Spleen (tissue), 11 donors: Measurements from ENCODE around the gene EGLN2. TPM values are rescaled to one million over a fixed set of nuclear protein-coding genes. Genes with fewer than 3 reads are reported as not detected.

Source experiments
- DNase-seq: peaks from one replicate; pipeline ENCODE4 v3.0.0-alpha.2; 2020
- H3K27ac ChIP-seq, 8 donors: fragments of 200-600 bp; sonication (generic) in 7 of 8; 1 replicate in 4 of 8; 2 replicates in 4 of 8; pipeline versions ENCODE4 v1.5.0 to v1.8.0; 2016 to 2021; ENCODE audit warnings: inconsistent platforms in 4 of 8, mild to moderate bottlenecking in 4 of 8, moderate library complexity in 1 of 8
- H3K27me3 ChIP-seq, 7 donors: fragments of 200-600 bp; sonication (generic) in 6 of 7; replicated peaks in 1 of 7; 1 replicate in 4 of 7; 2 replicates in 3 of 7; pipeline versions ENCODE4 v1.5.0 to v1.8.0; 2016 to 2021; ENCODE audit warnings: inconsistent platforms in 3 of 7, mild to moderate bottlenecking in 1 of 7
- H3K36me3 ChIP-seq, 6 donors: fragments of 200-600 bp; sonication (generic) in 5 of 6; 1 replicate in 4 of 6; 2 replicates in 2 of 6; pipeline versions ENCODE4 v1.5.0 to v1.8.0; 2016 to 2021; ENCODE audit warnings: inconsistent platforms in 2 of 6
- H3K4me1 ChIP-seq, 6 donors: fragments of 200-600 bp; sonication (generic) in 5 of 6; 1 replicate in 3 of 6; 2 replicates in 3 of 6; pipeline versions ENCODE4 v1.5.0 to v1.8.0; 2016 to 2021; ENCODE audit warnings: inconsistent platforms in 3 of 6
- H3K4me3 ChIP-seq, 8 donors: fragments of 200-600 bp; sonication (generic) in 7 of 8; 1 replicate in 4 of 8; 2 replicates in 4 of 8; pipeline versions ENCODE4 v1.5.0 to v1.8.0; 2016 to 2021; ENCODE audit warnings: inconsistent platforms in 4 of 8, mild to moderate bottlenecking in 4 of 8, moderate library complexity in 2 of 8
- H3K9me3 ChIP-seq, 8 donors: fragments of 200-600 bp; sonication (generic) in 7 of 8; 1 replicate in 4 of 8; 2 replicates in 4 of 8; pipeline versions ENCODE4 v1.5.0 to v1.8.0; 2016 to 2021; ENCODE audit warnings: inconsistent platforms in 4 of 8
- POLR2A ChIP-seq, 3 donors: fragments of 450-650 bp; IDR thresholded peaks; one replicate each; pipeline ENCODE4 v1.5.1; 2017; ENCODE audit warnings: antibody characterized with exemption in 3 of 3, mild to moderate bottlenecking in 1 of 3
- POLR2AphosphoS5 ChIP-seq, 3 donors: sonication (generic); formaldehyde crosslinking; IDR thresholded peaks; one replicate each; pipeline ENCODE4 v1.5.1; 2017; ENCODE audit warnings: antibody characterized with exemption in 3 of 3
- WGBS, 5 donors: extraction: QIAGEN DNeasy Blood & Tissue Kit in 3 of 5; methylation state at CpG; one replicate each; pipeline versions ENCODE4 v1.1.5 to v1.1.7; 2013 to 2018; 5-methylcytosine and 5-hydroxymethylcytosine counted together
- intact Hi-C: fragments of 100-400 bp; cut with DNase I; formaldehyde crosslinking; loops from one replicate; pipeline ENCODE4 v1.15.0; 2023; ENCODE audit warnings: low total_unique reads
- polyA plus RNA-seq, 3 donors: library from polyadenylated mRNA; stranded (reverse); fragments of 200-250 nt; gene quantifications; one replicate each; pipeline ENCODE4 v1.2.1, GENCODE V29; 2013
- total RNA-seq, 7 donors: library from RNA; depleted of rRNA in 3 of 7; stranded (reverse); fragments of >200 nt in 3 of 7; fragmentation: NEBNext Ultra II Directional in 4 of 7; extraction: Animal tissue kit (Norgen Biotek cat#: 25700) in 4 of 7; gene quantifications; one replicate each; pipeline versions ENCODE4 v1.1.0 to v1.2.1, GENCODE V29; 2016 to 2021
- TF ChIP-seq, protein P1 (sequence below), 11 experiments: fragments of 200-600 bp in 7 of 11; fragments of 450-650 bp in 4 of 11; sonication (generic) in 4 of 11; IDR thresholded peaks in 8 of 11; conservative IDR thresholded peaks in 3 of 11; 1 replicate in 7 of 11; 2 replicates in 4 of 11; pipeline versions ENCODE4 v1.4.0 to v1.8.0; 2016 to 2021; ENCODE audit warnings: antibody characterized with exemption in 11 of 11, inconsistent platforms in 4 of 11, mild to moderate bottlenecking in 1 of 11
- donor health status: healthy with polysubstance abuse.
- donor health status: DM: no; HTN: no; CAD: no; lungs with moderate emphysema.
- donor health status: DM: no; HTN: no; CAD: no.
- donor health status: Bipolar disorder and iron deficiency.
- donor health status: healthy.
- donor health status: DM: no; HTN: no; CAD: no.
- donor health status: DM: yes; HTN: yes; CAD: no.

Gene EGLN2
- total and polyA plus RNA-seq, 10 donors = 109 to 238 (median 163) TPM

DNA sequence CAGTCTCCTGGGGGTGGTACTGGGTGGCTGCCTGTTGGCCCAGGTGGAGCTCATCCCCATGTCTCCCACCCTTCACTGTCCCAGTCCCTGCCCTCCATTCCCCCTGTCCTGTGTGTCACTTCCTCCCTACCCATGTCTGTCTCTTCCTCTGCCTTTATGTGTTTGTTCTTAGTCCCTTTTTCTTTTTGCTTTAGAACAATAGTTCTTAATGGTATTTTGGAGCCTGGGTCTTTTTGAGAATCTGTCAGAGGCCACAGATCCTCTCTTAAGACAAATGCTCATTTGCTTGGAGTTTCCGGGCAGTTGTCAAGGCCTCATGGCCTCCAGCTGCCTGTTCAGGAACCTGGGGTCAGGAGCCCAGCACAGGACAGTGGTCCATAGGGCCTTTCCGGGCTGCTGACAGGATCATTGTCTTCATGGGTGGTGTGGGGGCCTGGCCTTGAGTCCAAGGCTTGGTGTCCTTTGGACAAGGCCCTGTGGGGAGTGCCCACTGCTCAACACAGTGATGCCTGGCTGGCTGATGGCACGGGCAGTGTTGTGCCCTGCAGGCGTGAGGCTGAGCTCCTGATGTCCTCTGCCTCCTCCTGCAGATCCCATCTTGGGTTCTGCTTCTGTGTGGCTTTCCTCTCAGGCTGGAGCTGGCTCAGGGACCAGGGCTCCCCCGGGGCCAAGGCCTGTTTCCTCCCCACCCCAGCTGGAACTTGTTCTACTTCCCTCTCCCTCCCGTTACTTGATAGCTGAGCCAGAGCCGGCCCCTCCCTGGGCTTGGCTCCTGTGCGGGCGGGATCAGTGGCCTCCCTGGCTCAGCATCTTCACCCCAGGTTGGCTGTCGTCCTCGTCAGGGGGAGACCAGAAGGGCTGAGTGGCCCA is 3.5 kb downstream of the EGLN2 start:
- WGBS, 5 donors = 23 to 34% (median 26%) methylated on average over 9 to 11 of the region's 11 CpGs
- intact Hi-C loops = loop anchor here (10.0 kb wide), 1 partner anchor 48 kb away; the partner anchor contains the start of genes ACTMAP and SNRPA
- peak overlapping the region; percentile 21 to 96 (median 84) for H3K4me3 ChIP-seq

GRCh38 chr19:40803170-40803856 is 4.3 kb downstream of the EGLN2 start:
- Histone ChIP-seq H3K4me1 (peaks cover 72 to 87% (median 85%) of the 10 kb centered on the region in 6 donors), H3K27ac (peak overlapping the region; percentile 82 to 99 (median 94))

More for the DNA sequence above, 3.5 kb downstream of the EGLN2 start:
- DNase-seq = peak; percentile 87
- peaks cover 71 to 87% (median 85%) of the 10 kb centered on the region in 6 donors for H3K4me1 ChIP-seq
- TF ChIP-seq POLR2A (IDR thresholded peaks at IDR 0.05) = no peak
- TF ChIP-seq POLR2AphosphoS5 (IDR thresholded peaks at IDR 0.05) = peak; percentile 60 to 85 (median 79)
- H3K9me3 ChIP-seq = no peaks in the 10 kb centered on the region
- no peaks in the 10 kb centered on the region for H3K27me3 ChIP-seq
- peaks cover 0 to 74% (median 30%) of the 10 kb centered on the region in 6 donors for H3K36me3 ChIP-seq
- H3K27ac ChIP-seq = peak overlapping the region; percentile 82 to 99 (median 94)

GRCh38 chr19:40803857-40804782 is 5.1 kb downstream of the EGLN2 start:
- Histone ChIP-seq H3K27me3 (no peaks in the 10 kb centered on the region), H3K9me3 (no peaks in the 10 kb centered on the region), H3K36me3 (peaks cover 0 to 90% (median 46%) of the 10 kb centered on the region in 6 donors), H3K4me3 (peak overlapping the region; percentile 21 to 96 (median 84)), H3K4me1 (peaks cover 78 to 94% (median 93%) of the 10 kb centered on the region in 6 donors), H3K27ac (peak overlapping the region; percentile 82 to 99 (median 94))
- WGBS, 5 donors = 54 to 64% (median 64%) methylated on average over 6 of the region's 6 CpGs
- TF ChIP-seq POLR2AphosphoS5 (IDR thresholded peaks at IDR 0.05) = peak; percentile 65 to 82 (median 73)
- TF ChIP-seq POLR2A (IDR thresholded peaks at IDR 0.05) = no peak
- intact Hi-C loops = loop anchor here (10.0 kb wide), 1 partner anchor 49 kb away; the partner anchor contains the start of genes ACTMAP and SNRPA
- peak; percentile 90 for DNase-seq

More at GRCh38 chr19:40803170-40803856, 4.3 kb downstream of the EGLN2 start:
- DNase-seq = no peak
- peaks cover 0 to 82% (median 38%) of the 10 kb centered on the region in 6 donors for H3K36me3 ChIP-seq
- intact Hi-C loops = loop anchor here (10.0 kb wide), 1 partner anchor 49 kb away; the partner anchor contains the start of genes ACTMAP and SNRPA
- 37 to 64% (median 44%) methylated on average over 5 to 9 of the region's 9 CpGs for WGBS, 5 donors
- TF ChIP-seq, protein P1, sequence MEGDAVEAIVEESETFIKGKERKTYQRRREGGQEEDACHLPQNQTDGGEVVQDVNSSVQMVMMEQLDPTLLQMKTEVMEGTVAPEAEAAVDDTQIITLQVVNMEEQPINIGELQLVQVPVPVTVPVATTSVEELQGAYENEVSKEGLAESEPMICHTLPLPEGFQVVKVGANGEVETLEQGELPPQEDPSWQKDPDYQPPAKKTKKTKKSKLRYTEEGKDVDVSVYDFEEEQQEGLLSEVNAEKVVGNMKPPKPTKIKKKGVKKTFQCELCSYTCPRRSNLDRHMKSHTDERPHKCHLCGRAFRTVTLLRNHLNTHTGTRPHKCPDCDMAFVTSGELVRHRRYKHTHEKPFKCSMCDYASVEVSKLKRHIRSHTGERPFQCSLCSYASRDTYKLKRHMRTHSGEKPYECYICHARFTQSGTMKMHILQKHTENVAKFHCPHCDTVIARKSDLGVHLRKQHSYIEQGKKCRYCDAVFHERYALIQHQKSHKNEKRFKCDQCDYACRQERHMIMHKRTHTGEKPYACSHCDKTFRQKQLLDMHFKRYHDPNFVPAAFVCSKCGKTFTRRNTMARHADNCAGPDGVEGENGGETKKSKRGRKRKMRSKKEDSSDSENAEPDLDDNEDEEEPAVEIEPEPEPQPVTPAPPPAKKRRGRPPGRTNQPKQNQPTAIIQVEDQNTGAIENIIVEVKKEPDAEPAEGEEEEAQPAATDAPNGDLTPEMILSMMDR (IDR thresholded peaks at IDR 0.05 in 8 of 11, conservative IDR thresholded peaks at IDR 0.05 in 3 of 11) = no peak
- TF ChIP-seq POLR2AphosphoS5 (IDR thresholded peaks at IDR 0.05) = no peak
- H3K9me3 ChIP-seq = no peaks in the 10 kb centered on the region
- H3K4me3 ChIP-seq = peak overlapping the region; percentile 21 to 96 (median 84)
- no peaks in the 10 kb centered on the region for H3K27me3 ChIP-seq

- H3K9me3 ChIP-seq = no peaks in the 10 kb centered on the region
- H3K36me3 ChIP-seq = peaks cover 0 to 97% (median 50%) of the 10 kb centered on the region in 6 donors
- DNase-seq = no peak
- H3K4me1 ChIP-seq = peaks cover 84 to 100% (median 100%) of the 10 kb centered on the region in 6 donors
- peak overlapping the region; percentile 82 to 99 (median 94) for H3K27ac ChIP-seq
- no peaks in the 10 kb centered on the region for H3K27me3 ChIP-seq
- intact Hi-C loops = loop anchor here (10.0 kb wide), 1 partner anchor 50 kb away; the partner anchor contains the start of genes ACTMAP and SNRPA
- peak; percentile 35 to 52 (median 45) for TF ChIP-seq POLR2AphosphoS5 (IDR thresholded peaks at IDR 0.05)
- TF ChIP-seq, protein P1 (IDR thresholded peaks at IDR 0.05 in 8 of 11, conservative IDR thresholded peaks at IDR 0.05 in 3 of 11) = no peak
- 33 to 71% (median 66%) methylated on average over 6 to 7 of the region's 7 CpGs for WGBS, 5 donors
- H3K4me3 ChIP-seq = peak overlapping the region in 6 of 8 donors; percentile 77 to 96 (median 86)
Observed at GRCh38 chr19:40804783-40805242, 5.8 kb downstream of the EGLN2 start.
